GM23248 (cell line): ENCODE results near the gene PRDM16. TPM values are rescaled to one million over a fixed set of nuclear protein-coding genes. Genes with fewer than 3 reads are reported as not detected.

ENCODE experiments used
- DNase-seq: peaks from one replicate; pipeline ENCODE4 v3.0.0-alpha.2; 2015
- H2AFZ ChIP-seq: fragments of 200-600 bp; sonication (generic); 2 replicates; pipeline ENCODE4 v1.6.1; 2016; ENCODE audit warnings: antibody characterized with exemption
- H3F3A ChIP-seq: fragments of 200-600 bp; sonication (generic); 2 replicates; pipeline ENCODE4 v1.6.1; 2016; ENCODE audit warnings: mild to moderate bottlenecking, antibody characterized with exemption, mixed run types; ENCODE audit not compliant: insufficient read depth
- H3K27ac ChIP-seq: fragments of 200-600 bp; sonication (generic); 2 replicates; pipeline ENCODE4 v1.5.1; 2016; ENCODE audit warnings: mild to moderate bottlenecking
- H3K27me3 ChIP-seq: fragments of 200-600 bp; sonication (generic); replicated peaks from 2 replicates; pipeline ENCODE4 v1.6.1; 2016; ENCODE audit warnings: mild to moderate bottlenecking; ENCODE audit not compliant: insufficient read depth
- H3K36me3 ChIP-seq: fragments of 200-600 bp; sonication (generic); 2 replicates; pipeline ENCODE4 v1.6.1; 2016; ENCODE audit warnings: low read depth, mild to moderate bottlenecking
- H3K4me1 ChIP-seq: fragments of 200-600 bp; sonication (generic); 2 replicates; pipeline ENCODE4 v1.6.1; 2016; ENCODE audit warnings: mild to moderate bottlenecking; ENCODE audit not compliant: insufficient read depth
- H3K4me2 ChIP-seq: fragments of 200-600 bp; sonication (generic); one replicate; pipeline ENCODE4 v1.6.1; 2016; ENCODE audit warnings: mild to moderate bottlenecking; ENCODE audit not compliant: unreplicated experiment
- H3K4me3 ChIP-seq: fragments of 200-600 bp; sonication (generic); 2 replicates; pipeline ENCODE4 v1.5.1; 2016; ENCODE audit warnings: mild to moderate bottlenecking
- H3K79me2 ChIP-seq: fragments of 200-600 bp; sonication (generic); 2 replicates; pipeline ENCODE4 v1.6.1; 2016; ENCODE audit warnings: mild to moderate bottlenecking; ENCODE audit not compliant: insufficient read depth
- H3K9ac ChIP-seq: fragments of 200-600 bp; sonication (generic); 2 replicates; pipeline ENCODE4 v1.6.1; 2016; ENCODE audit warnings: mild to moderate bottlenecking
- H3K9me2 ChIP-seq: fragments of 200-600 bp; sonication (generic); 2 replicates; pipeline ENCODE4 v1.6.1; 2016; ENCODE audit warnings: mixed run types, mild to moderate bottlenecking, moderate library complexity; ENCODE audit not compliant: insufficient read depth
- H3K9me3 ChIP-seq: fragments of 200-600 bp; sonication (generic); one replicate; pipeline ENCODE4 v1.6.1; 2017; ENCODE audit warnings: low read depth
- H4K20me1 ChIP-seq: fragments of 200-600 bp; sonication (generic); 2 replicates; pipeline ENCODE4 v1.6.0; 2016; ENCODE audit not compliant: insufficient read depth
- EZH2 ChIP-seq: fragments of 200-600 bp; sonication (generic); IDR thresholded peaks from 2 replicates; pipeline ENCODE4 v1.6.1; 2018; ENCODE audit warnings: antibody characterized with exemption, mild to moderate bottlenecking; ENCODE audit not compliant: insufficient read depth, poor library complexity, severe bottlenecking
- EZH2phosphoT487 ChIP-seq: fragments of 200-600 bp; sonication (generic); IDR thresholded peaks from 2 replicates; pipeline ENCODE4 v1.6.1; 2018; ENCODE audit warnings: antibody characterized with exemption, moderate library complexity, mild to moderate bottlenecking, low read depth; ENCODE audit not compliant: insufficient read depth
- WGBS, 2 experiments: methylation state at CpG; one replicate each; pipeline ENCODE4 v1.1.6; 2015 to 2017; ENCODE audit warnings: low lambda C conversion rate in 2 of 2, low coverage in 1 of 2; ENCODE audit errors: missing lambda C conversion rate in 2 of 2; 5-methylcytosine and 5-hydroxymethylcytosine counted together
- in situ Hi-C: fragments of 300-500 bp; cut with MboI; formaldehyde crosslinking; loops from 2 replicates; pipeline ENCODE4 v1.15.0; 2020
- polyA plus RNA-seq: library from polyadenylated mRNA; unstranded; fragments of >200 nt; fragmentation: Nextera tagmentation; extraction: Ambion mirVana; gene quantifications from 2 replicates; pipeline ENCODE4 v1.2.1, GENCODE V29; 2016
- total RNA-seq: library from RNA; depleted of rRNA; stranded (reverse); fragments of >200 nt; shearing (Covaris generic); gene quantifications from 2 replicates; pipeline ENCODE4 v1.2.3, GENCODE V29; 2014

The PRDM16 gene
- total and polyA plus RNA-seq, 2 experiments from 2014 or later: 0.18 TPM; not detected in 1

- Histone ChIP-seq H3K27me3 (peaks cover 5% of the 10 kb centered on the region; the same call in 1 of the 2 replicates), H3K9me2 (no peaks in the 10 kb centered on the region), H3K27ac (no peak overlapping the region), H3K4me3 (no peak overlapping the region), H3K9me3 (no peaks in the 10 kb centered on the region), H3K36me3 (no peaks in the 10 kb centered on the region), H3K79me2 (no peaks in the 10 kb centered on the region), H3F3A (no peaks in the 10 kb centered on the region), H3K9ac (no peak overlapping the region), H4K20me1 (no peaks in the 10 kb centered on the region), H3K4me1 (no peaks in the 10 kb centered on the region), H2AFZ (no peak overlapping the region), H3K4me2 (no peak overlapping the region)
- in situ Hi-C loops: no loop called here
- WGBS, 2 experiments: 10 to 13% methylated on average over 22 of the region's 22 CpGs
- peak; percentile 50 for DNase-seq
- no peak for TF ChIP-seq EZH2phosphoT487
- TF ChIP-seq EZH2: no peak
Measured at GRCh38 chr1:3174487-3175247, 105.7 kb downstream of the PRDM16 start.

- TF ChIP-seq EZH2 (no peak), EZH2phosphoT487 (no peak)
- Histone ChIP-seq H3F3A (no peaks in the 10 kb centered on the region), H3K79me2 (no peaks in the 10 kb centered on the region), H3K9me3 (no peaks in the 10 kb centered on the region), H3K9ac (no peak overlapping the region), H4K20me1 (no peaks in the 10 kb centered on the region), H3K9me2 (no peaks in the 10 kb centered on the region), H3K36me3 (no peaks in the 10 kb centered on the region), H3K27me3 (peaks cover 5% of the 10 kb centered on the region; the same call in 1 of the 2 replicates), H3K4me1 (no peaks in the 10 kb centered on the region), H3K27ac (no peak overlapping the region), H3K4me2 (no peak overlapping the region), H2AFZ (no peak overlapping the region), H3K4me3 (no peak overlapping the region)
- in situ Hi-C loops: no loop called here
- WGBS, 2 experiments: 40 to 43% methylated on average over 8 of the region's 8 CpGs
- no peak for DNase-seq
Measured at GRCh38 chr1:3175486-3175885, 106.5 kb downstream of the PRDM16 start.

- peaks cover 5% of the 10 kb centered on the region; the same call in 1 of the 2 replicates for H3K27me3 ChIP-seq
- no peak overlapping the region for H3K27ac ChIP-seq
- DNase-seq: no peak
- no peaks in the 10 kb centered on the region for H4K20me1 ChIP-seq
- no peaks in the 10 kb centered on the region for H3K79me2 ChIP-seq
- H3K9me2 ChIP-seq: no peaks in the 10 kb centered on the region
- H3F3A ChIP-seq: no peaks in the 10 kb centered on the region
- TF ChIP-seq EZH2: no peak
- TF ChIP-seq EZH2phosphoT487: no peak
- no peak overlapping the region for H3K4me2 ChIP-seq
- no peak overlapping the region for H2AFZ ChIP-seq
- in situ Hi-C loops: no loop called here
- H3K4me1 ChIP-seq: no peaks in the 10 kb centered on the region
- no peaks in the 10 kb centered on the region for H3K9me3 ChIP-seq
- H3K4me3 ChIP-seq: no peak overlapping the region
- H3K9ac ChIP-seq: no peak overlapping the region
- H3K36me3 ChIP-seq: no peaks in the 10 kb centered on the region
Measured at GRCh38 chr1:3176028-3176427, 107.0 kb downstream of the PRDM16 start.

- Histone ChIP-seq H3K27me3 (peaks cover 5% of the 10 kb centered on the region; the same call in 1 of the 2 replicates), H3K4me1 (no peaks in the 10 kb centered on the region), H3F3A (no peaks in the 10 kb centered on the region), H2AFZ (no peak overlapping the region), H3K79me2 (no peaks in the 10 kb centered on the region), H3K9me2 (no peaks in the 10 kb centered on the region), H3K36me3 (no peaks in the 10 kb centered on the region), H3K4me2 (no peak overlapping the region), H3K27ac (no peak overlapping the region), H3K9me3 (no peaks in the 10 kb centered on the region), H3K4me3 (no peak overlapping the region), H3K9ac (no peak overlapping the region), H4K20me1 (no peaks in the 10 kb centered on the region)
- in situ Hi-C loops: no loop called here
- WGBS, 2 experiments: 37 to 42% methylated on average over 2 of the region's 2 CpGs
- no peak for DNase-seq
- TF ChIP-seq EZH2phosphoT487: no peak
- TF ChIP-seq EZH2: no peak
Measured at GRCh38 chr1:3176820-3177219, 107.8 kb downstream of the PRDM16 start.
